HepG2 (cell line): ENCODE results near the gene MED13.

ENCODE experiments used
- ATF7 ChIP-seq, 2 experiments: fragments of 450-650 bp in 1 of 2; sonication (generic) in 1 of 2; formaldehyde crosslinking in 1 of 2; IDR thresholded peaks; 2 replicates each; pipeline versions ENCODE4 v1.4.0 to v1.6.1; 2016 to 2020; ENCODE audit warnings: antibody characterized with exemption in 1 of 2, mild to moderate bottlenecking in 1 of 2, missing genetic modification reagents in 1 of 2
- CREB3 ChIP-seq: sonication (generic); formaldehyde crosslinking; IDR thresholded peaks from 2 replicates; pipeline ENCODE4 v1.5.0; 2020; ENCODE audit warnings: missing genetic modification reagents
- ZNF264 ChIP-seq: sonication (generic); formaldehyde crosslinking; IDR thresholded peaks from 2 replicates; pipeline ENCODE4 v1.4.0; 2020; ENCODE audit warnings: missing genetic modification reagents

GRCh38 chr17:62111562-62112171 lies 46.6 kb upstream of the MED13 start:
- TF ChIP-seq ATF7 (IDR thresholded peaks at IDR 0.05) (no peak), ATF7 (CRISPR knock-in tag; IDR thresholded peaks at IDR 0.05) (no peak), ZNF264 (no peak), CREB3 (CRISPR knock-in tag) (no peak)
